MM.1S (cell line): ENCODE data around the gene CAMK2A.

ENCODE experiments used
- EZH2phosphoT487 ChIP-seq: fragments of 300-600 bp; sonication (generic); IDR thresholded peaks from 2 replicates; pipeline ENCODE4 v1.6.1; 2018; ENCODE audit warnings: antibody characterized with exemption, low read length
- TF ChIP-seq, protein P1 (sequence below): fragments of 300-600 bp; sonication (generic); IDR thresholded peaks from 2 replicates; pipeline ENCODE4 v1.5.1; 2016; ENCODE audit warnings: antibody characterized with exemption, low read length, mixed read lengths

DNA sequence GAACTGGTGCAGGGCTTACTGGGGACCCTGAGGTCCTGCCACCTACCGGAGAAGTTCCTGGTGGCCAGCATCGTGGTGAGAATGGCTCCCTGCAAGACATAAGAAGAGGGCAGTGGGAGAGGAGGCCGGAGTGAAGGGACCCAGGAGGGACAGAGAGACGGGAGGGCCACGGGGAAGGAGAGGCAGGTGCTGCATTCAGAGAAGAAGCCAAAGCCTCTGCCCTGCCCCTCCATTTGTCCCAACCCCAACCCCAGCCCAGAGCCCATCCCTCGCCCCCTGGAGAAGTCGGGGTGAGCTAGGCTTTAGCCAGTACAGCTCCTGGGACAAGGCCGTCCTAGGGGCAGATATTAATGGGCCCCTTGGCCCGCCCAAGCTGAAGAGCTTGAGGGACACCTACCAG lies 41.8 kb downstream of the CAMK2A start:
- TF ChIP-seq, protein P1, sequence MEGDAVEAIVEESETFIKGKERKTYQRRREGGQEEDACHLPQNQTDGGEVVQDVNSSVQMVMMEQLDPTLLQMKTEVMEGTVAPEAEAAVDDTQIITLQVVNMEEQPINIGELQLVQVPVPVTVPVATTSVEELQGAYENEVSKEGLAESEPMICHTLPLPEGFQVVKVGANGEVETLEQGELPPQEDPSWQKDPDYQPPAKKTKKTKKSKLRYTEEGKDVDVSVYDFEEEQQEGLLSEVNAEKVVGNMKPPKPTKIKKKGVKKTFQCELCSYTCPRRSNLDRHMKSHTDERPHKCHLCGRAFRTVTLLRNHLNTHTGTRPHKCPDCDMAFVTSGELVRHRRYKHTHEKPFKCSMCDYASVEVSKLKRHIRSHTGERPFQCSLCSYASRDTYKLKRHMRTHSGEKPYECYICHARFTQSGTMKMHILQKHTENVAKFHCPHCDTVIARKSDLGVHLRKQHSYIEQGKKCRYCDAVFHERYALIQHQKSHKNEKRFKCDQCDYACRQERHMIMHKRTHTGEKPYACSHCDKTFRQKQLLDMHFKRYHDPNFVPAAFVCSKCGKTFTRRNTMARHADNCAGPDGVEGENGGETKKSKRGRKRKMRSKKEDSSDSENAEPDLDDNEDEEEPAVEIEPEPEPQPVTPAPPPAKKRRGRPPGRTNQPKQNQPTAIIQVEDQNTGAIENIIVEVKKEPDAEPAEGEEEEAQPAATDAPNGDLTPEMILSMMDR, result no peak
- no peak for TF ChIP-seq EZH2phosphoT487
